Left colon (tissue), 2 donors: ENCODE measurements around the gene APLP1. TPM values are rescaled to one million over a fixed set of nuclear protein-coding genes. Genes with fewer than 3 reads are reported as not detected.
"Not testable (repeated sequence)": the region's sequence is repeated elsewhere in the genome, so short reads cannot be mapped to it uniquely, and the experiment has no call there.

Source experiments
- ATAC-seq: fragments of 200-7000 bp; cut with Tn5 transposase; one replicate; pipeline ENCODE4 v1.9.1; 2020; ENCODE audit warnings: mild to moderate bottlenecking, moderate library complexity
- DNase-seq, 2 donors: peaks; one replicate each; pipeline ENCODE4 v3.0.0-alpha.2; 2020
- intact Hi-C, 2 donors: fragments of 100-400 bp; cut with DNase I in 1 of 2; cut with micrococcal nuclease in 1 of 2; formaldehyde crosslinking; loops; one replicate each; pipeline versions ENCODE4 v1.11.2 to v1.14.0; 2022; cut with DNase I, micrococcal nuclease
- total RNA-seq, 2 donors: library from RNA; stranded (reverse); fragmentation: NEBNext Ultra II Directional; extraction: Animal tissue kit (Norgen Biotek cat#: 25700); gene quantifications; one replicate each; pipeline ENCODE4 v1.2.1, GENCODE V29; 2021
- donor health status: DM: no; HTN: no; CAD: no.
- donor health status: DM: yes; HTN: yes; CAD: no.

APLP1 gene
- total RNA-seq, 2 donors from 2014 or later: 1.8 to 4.7 TPM

DNA sequence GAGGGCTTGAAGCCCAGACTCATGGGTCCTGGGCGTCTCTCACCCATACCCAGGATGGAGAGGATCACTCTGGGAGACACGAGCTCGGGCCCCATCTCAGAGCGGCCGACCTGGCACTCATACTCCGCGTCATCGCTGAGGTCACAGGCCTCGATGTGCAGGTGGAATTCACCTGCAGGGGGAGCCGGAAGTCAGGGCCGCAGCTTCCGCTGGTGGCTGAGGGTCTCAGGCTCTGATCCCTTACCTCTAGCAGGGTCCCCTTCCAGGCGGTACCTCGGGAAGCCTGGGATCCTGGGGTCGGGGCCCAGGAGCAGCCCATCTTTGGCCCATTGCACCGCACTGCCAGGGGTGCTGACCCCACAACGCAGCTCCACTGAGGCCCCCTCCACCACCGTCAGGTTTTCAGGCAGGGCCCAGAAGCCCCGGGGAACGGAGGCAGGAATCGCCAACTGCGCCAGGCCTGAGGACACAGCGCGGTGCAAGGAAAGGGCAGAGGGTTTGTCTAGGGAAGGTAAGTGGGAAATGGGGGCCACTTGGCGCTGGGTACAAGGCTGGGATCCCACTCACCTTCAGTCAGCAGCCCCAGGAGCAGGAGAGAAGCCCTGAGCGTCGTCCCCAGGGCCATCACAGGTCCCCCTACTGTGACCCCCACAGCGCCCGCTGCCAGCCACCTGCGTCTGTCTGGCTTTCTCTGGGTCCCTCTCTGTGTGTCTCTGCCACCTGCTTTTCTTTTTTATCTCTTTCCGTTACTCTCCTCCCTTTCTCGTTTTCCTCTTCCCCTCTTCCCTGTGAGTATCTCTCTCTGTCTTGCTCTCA, 17.0 kb upstream of the APLP1 start:
- ATAC-seq: no peak
- DNase-seq: no peak
- intact Hi-C loops: no loop called here

DNA sequence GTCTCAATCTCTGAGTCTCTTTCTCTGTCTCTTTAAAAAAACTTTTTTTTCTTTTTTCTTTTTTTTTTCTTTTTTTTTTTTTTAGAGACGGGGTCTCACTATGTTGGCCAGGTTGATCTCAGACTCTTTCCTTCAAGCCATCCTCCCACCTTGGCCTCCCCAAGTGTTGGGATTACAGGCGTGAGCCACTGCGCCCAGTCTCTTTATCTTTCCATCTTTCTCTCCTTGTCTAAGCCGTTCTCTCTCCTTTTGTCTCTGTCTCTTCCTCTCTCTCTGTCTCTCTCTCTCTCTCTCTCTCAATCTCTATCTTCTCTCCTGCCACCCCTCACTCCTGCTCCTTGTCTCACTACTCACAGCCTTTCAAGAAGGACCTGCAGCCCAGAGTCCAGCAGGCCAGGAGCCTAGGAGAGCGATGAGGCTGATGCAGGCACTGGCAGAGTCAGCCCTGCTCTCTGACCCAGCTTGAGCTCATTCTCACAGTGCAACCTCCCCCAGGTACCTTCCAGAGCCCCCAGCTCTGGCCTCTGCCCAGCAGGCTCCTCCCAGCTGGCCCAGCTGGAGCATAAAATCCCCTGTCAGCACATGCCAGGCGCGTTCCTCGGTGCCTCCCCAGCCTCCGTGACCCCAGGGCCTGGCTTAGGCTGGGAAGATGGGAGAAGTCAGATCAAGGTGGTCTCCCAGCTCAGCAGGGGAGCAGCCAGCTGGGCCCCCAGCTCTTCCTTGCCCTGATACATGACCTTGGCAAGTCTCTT, 16.2 kb upstream of the APLP1 start, which contains the start of gene NPHS1:
Gene NPHS1 (minus strand): TSS at position 476 of the 752 bp plus-strand sequence. CDS start 667 bp downstream, outside the sequence.
- DNase-seq: no peak
- intact Hi-C loops: no loop called here
- ATAC-seq: no peak

DNA sequence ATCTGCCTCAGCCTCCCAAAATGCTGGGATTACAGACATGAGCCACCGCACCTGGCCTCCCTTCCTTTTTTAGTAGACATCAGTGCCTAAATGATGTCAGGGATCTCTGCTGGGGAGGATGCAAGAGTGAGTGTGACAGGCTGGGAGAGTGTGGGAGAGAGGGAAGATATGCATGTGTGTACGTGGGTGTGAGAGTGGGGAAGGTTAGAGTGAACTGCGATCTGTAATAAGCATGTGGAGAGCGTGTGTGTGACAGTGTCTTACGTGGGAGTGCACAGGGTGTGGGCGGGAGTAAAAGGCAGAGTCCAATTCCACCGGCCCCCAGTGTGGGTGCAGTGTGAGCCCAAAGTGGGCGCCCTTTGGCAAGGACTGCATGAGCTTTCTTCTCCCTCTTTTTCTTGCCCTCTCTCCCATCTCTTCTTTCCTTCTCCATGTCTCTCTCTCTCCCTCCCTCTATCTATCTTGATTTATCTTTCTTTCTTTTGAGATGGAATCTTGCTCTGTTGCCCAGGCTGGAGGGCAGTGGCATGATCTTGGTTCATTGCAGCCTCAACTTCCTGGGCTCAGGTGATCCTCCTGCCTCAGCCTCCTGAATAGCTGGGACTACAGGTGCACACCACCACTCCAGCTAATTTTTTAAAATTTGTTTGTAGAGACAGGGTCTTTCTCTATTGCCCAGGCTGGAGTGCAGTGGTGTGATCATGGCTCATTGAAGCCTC, 15.2 kb upstream of the APLP1 start:
- intact Hi-C loops: no loop called here
- ATAC-seq (no peak), DNase-seq (no peak)

DNA sequence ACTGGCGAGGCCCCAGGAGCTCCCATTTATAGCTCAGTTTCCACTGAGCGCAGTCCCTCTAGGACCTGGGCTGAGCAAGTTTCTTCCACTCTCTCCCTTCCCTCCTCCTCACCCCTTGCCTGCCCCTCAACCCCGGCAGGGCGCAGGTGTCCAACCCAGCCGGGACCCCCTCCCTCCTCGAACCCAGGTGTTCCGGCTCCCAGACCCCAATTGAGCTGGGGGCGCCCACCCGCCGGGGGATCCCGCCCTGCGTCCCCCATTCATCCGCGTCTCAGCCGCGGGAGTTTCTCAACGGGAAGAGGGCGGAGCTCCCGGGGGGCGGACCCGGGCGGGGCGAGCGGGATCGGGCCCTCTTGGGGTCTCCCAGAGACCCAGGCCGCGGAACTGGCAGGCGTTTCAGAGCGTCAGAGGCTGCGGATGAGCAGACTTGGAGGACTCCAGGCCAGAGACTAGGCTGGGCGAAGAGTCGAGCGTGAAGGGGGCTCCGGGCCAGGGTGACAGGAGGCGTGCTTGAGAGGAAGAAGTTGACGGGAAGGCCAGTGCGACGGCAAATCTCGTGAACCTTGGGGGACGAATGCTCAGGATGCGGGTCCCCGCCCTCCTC, 11.7 kb upstream of the APLP1 start, which contains the start of gene KIRREL2:
Gene KIRREL2 (plus strand): TSS at position 366 of the 604 bp plus-strand sequence. CDS start 209 bp downstream, at position 575.
- intact Hi-C loops: no loop called here
- DNase-seq: no peak
- peak; percentile 32 for ATAC-seq

DNA sequence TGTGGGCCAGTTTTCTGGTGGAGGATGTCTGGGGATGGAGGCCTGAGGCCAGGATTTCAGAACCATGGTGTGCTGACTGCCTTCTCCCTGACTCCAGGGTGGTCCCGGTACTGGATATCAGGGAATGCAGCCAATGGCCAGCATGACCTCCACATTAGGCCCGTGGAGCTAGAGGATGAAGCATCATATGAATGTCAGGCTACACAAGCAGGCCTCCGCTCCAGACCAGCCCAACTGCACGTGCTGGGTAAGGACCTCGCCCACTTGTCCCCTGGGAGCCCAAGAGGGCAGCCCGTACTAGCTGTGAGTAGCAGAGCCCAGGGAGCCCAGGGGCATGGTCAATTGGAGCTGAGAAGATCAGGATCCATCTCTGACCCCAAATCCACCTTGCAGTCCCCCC, 10.1 kb upstream of the APLP1 start:
- no peak for DNase-seq
- intact Hi-C loops: no loop called here
- ATAC-seq: no peak

DNA sequence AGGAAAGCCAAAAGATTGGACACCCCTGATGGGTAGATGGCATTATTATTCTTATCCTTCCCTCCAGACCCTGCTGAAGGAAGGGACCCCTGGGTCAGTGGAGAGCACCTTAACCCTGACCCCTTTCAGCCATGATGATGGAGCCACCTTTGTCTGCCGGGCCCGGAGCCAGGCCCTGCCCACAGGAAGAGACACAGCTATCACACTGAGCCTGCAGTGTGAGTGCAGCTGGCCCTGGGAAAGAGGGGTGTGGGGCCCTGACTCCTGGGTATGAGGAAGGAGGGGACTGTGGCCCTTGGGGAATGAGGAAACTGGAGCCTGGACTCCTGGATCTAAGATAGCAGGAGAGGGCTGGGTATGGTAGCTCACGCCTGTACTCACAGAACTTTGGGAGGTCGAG, 9.0 kb upstream of the APLP1 start:
- ATAC-seq (no peak), DNase-seq (no peak)
- intact Hi-C loops: no loop called here

DNA sequence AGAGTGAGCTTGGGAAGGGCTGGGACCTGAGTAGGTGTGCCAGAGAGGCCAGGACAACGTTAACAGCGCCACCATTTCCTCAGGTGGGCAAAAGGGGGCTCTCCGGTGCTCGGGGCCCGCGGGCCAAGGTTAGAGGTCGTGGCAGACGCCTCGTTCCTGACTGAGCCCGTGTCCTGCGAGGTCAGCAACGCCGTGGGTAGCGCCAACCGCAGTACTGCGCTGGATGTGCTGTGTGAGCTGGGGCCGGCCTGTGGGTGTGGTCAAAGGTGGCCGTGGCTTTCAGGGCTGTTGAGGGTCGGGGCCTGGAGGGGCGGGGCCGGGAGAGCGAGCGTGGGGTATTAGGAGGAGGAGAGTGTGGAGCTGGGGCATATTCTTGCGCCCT, 7.9 kb upstream of the APLP1 start:
- DNase-seq: no peak
- intact Hi-C loops: no loop called here
- ATAC-seq: no peak

DNA sequence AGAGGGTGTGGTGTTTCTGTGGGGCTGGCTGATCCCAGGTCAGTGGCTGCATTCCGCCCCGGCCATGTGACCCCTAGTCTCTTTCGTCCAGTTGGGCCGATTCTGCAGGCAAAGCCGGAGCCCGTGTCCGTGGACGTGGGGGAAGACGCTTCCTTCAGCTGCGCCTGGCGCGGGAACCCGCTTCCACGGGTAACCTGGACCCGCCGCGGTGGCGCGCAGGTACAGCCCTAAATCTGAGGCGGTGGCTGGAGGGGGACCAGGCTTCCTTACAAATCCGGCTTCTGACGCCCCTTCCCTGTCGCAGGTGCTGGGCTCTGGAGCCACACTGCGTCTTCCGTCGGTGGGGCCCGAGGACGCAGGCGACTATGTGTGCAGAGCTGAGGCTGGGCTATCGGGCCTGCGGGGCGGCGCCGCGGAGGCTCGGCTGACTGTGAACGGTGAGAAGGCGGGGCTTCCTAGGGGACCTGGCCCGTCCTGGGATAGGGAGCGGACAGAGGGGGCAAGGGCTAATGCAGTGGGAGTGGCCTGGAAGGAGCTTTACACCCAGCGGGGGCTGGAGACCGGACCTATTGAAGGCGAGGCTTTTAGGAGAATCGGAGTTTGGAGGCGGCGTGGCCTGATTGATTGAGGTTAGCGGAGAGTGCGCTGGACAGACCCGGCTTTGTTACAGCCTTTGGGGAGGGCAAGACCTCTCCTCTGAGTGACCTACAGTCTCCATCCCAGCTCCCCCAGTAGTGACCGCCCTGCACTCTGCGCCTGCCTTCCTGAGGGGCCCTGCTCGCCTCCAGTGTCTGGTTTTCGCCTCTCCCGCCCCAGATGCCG, 7.3 kb upstream of the APLP1 start:
- intact Hi-C loops: no loop called here
- ATAC-seq (peak; percentile 71), DNase-seq (peak in 1 of 2 donors; percentile 19)

DNA sequence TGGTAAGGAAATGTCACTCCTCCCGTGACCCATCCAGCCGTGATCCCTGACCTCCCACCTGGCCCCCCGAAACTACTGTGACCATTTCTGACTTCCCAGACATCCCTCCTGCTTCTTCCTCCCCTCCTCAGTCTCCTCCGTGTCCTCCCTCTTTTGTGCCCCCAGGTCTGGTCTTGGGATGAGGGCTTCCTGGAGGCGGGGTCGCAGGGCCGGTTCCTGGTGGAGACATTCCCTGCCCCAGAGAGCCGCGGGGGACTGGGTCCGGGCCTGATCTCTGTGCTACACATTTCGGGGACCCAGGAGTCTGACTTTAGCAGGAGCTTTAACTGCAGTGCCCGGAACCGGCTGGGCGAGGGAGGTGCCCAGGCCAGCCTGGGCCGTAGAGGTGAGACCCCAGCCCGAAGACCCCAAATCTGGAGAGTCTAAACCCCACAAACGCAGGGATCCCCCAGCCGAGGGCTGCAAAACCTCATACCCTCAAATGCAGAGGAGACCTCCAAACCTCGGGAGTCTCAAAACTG, 6.7 kb upstream of the APLP1 start:
- intact Hi-C loops: no loop called here
- ATAC-seq (no peak), DNase-seq (no peak)

DNA sequence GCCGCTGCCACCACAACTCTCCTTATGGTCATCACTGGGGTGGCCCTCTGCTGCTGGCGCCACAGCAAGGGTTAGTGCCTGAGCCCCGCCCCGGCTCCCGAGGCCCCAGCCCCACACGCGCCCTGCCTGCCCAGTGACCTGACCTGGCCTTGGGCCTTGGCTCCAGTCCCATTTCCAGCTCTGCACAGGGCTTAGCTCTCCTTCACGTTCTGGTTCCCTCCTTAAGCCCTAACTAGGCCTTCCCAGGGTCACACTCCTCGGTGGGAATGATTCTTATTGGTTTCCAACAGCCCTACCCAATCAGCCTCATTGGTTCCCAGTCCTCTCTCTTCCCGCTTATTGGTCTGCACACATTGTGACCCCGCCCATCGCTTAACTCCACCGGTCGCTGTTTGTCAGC, 5.8 kb upstream of the APLP1 start:
- intact Hi-C loops: no loop called here
- DNase-seq (no peak), ATAC-seq (no peak)

DNA sequence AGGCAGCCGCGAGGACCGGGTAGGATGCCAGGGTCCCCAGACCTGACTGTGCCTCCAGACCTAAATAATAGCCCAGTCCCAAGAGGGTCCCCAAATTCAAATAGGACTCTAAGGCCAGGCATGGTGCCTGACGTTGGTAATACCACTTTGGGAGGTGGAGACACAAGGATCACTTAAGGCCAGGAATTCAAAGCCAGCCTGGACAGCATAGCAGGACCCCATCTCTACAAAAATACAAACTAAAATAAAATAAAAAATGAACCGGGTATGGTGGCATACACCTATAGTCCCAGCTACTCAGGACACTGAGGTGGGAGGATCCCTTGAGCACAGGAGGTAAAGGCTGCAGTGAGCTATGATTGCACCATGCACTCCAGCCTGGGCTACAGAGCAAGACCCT, 5.4 kb upstream of the APLP1 start:
- ATAC-seq (no peak), DNase-seq (no peak)
- intact Hi-C loops: no loop called here

DNA sequence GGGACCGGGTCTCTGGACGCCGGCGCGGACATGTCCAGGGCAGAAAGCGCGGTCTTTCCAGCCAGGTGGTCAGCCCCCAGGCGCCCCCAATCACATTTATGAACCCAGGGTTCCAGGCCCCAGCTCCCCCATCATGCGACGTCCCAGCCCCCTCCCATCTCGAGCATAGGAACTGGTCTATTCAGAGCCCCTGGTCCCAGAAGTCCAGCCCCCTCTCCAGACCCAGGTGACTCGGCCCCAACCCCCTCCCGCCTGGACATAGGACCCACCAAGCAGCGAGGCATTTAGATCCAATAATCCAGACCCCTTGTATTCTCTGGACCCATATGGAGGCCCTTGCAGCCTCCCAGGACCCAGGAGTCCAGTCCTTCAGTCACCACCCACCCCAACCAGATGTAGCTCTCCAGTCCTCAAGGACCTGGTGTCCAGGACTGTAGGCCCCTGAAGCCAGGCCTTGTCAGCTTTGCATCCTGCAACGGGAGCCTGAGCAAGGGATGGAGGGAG, 501 bp downstream of the APLP1 start:
- intact Hi-C loops: no loop called here
- ATAC-seq (no peak), DNase-seq (no peak)

DNA sequence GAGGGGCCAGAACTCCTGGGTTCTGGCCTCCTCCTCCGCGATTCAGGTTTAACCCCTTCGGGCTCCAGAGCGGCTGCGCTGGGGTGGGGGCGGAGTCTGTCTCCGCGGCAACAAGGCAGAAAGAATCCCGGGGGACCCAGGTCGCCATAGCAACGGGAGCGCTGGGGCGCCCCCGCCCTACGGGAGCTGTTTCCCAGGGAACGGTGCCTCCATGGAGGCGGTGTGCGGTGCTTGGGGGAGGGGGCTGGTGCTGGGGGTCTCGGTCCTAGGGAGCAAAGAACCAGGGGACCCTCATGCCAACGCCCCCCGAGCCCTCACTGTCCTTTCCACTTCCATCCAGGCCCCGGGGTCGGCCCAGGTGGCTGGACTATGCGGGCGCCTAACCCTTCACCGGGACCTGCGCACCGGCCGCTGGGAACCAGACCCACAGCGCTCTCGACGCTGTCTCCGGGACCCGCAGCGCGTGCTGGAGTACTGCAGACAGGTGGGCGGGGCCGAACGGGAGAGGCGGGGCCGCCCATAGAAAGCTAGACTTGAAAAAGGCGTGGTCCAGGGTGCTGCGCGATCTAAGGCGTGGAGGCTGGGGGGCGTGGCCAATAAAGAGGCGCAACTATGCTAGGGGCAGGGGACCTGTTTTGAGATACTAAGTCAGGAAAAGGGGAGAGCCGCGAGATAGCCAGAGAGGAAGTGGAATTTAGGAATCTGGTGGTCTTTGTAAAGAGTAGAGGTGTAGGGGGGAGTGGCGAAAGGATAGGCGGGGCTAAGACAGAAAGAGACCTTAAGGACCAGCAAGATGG, 1.2 kb downstream of the APLP1 start:
- intact Hi-C loops: no loop called here
- ATAC-seq (peak; percentile 85), DNase-seq (peak; percentile 64 to 80)

DNA sequence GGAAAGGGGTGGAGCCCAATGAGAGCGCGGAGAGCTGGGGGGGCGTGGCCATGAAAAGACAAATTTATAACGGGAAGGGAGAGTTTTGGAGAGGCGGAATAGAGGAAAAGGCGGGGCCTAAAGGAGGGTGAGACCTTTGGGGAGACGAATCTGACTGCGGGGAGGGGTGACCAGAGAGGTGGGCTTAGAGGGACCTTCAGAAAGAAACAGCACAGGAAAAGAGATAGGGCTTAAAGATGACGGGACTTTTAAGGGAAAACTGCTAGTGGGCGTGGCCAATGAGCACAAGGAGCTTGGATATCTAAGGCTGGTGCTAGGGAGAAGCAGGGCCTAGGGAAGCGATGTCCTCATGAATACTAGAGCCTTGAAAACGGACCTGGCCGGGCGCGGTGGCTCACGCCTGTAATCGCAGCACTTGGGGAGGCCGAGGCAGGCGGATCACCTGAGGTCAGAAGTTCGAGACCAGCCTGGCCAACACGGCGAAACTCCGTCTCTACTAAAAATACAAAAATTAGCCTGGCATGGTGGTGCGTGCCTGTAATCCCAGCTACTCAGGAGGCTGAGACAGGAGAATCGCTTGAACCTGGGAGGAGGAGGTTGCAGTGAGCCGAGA, 1.9 kb downstream of the APLP1 start:
- intact Hi-C loops, DNase-seq, ATAC-seq: not testable (repeated sequence)

DNA sequence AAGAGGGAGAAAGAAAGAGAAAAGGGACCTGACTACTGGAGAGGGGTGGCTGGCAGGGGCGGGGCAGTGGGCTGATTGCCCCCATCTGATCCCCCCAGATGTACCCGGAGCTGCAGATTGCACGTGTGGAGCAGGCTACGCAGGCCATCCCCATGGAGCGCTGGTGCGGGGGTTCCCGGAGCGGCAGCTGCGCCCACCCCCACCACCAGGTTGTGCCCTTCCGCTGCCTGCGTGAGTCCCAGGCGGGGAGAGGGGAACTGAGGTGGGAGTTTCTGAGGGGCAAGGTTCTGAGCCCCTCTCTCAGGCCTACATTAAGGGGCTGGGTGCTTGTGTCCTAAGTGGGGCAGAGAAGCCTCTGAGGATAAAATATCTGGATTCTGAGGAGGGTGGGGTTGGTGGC, 2.4 kb downstream of the APLP1 start:
- ATAC-seq (no peak), DNase-seq (no peak)
- intact Hi-C loops: no loop called here

DNA sequence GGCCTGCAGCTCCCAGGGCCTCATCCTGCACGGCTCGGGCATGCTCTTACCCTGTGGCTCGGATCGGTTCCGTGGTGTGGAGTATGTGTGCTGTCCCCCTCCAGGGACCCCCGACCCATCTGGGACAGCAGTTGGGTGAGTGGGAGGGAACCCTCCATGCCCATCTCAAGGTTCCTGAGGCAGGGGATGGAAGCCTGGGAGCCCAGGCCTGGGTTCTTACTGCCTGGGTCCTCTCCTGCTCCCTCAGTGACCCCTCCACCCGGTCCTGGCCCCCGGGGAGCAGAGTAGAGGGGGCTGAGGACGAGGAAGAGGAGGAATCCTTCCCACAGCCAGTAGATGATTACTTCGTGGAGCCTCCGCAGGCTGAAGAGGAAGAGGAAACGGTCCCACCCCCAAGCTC, 3.2 kb downstream of the APLP1 start:
- DNase-seq (no peak), ATAC-seq (no peak)
- intact Hi-C loops: no loop called here

DNA sequence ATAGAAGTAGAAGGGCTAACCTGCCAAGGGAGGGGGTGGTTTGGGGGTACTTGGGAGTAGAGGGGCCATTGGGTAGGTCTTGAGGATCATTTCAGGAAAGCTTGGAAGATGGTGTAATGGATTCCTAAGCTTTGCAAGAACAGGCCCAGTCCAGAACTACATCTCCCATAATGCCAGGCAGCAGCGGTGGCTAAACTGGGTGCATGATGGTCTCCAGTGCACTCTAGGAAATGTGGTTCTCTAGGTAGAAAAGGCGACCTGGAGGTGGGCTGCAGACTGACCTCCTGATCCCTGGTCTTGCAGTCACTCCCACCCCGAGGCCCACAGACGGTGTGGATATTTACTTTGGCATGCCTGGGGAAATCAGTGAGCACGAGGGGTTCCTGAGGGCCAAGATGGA, 3.8 kb downstream of the APLP1 start:
- no peak for ATAC-seq
- no peak for DNase-seq
- intact Hi-C loops: no loop called here
